LNCAP (cell line): ENCODE measurements around the gene HCRTR2.

Source experiments
- TF ChIP-seq, protein P1 (sequence below): fragments of 450-650 bp; IDR thresholded peaks from 2 replicates; pipeline ENCODE4 v1.5.1; 2017; ENCODE audit warnings: mild to moderate bottlenecking

Gene HCRTR2

GRCh38 chr6:55299286-55299985, 125.1 kb downstream of the HCRTR2 start:
- TF ChIP-seq, protein P1, sequence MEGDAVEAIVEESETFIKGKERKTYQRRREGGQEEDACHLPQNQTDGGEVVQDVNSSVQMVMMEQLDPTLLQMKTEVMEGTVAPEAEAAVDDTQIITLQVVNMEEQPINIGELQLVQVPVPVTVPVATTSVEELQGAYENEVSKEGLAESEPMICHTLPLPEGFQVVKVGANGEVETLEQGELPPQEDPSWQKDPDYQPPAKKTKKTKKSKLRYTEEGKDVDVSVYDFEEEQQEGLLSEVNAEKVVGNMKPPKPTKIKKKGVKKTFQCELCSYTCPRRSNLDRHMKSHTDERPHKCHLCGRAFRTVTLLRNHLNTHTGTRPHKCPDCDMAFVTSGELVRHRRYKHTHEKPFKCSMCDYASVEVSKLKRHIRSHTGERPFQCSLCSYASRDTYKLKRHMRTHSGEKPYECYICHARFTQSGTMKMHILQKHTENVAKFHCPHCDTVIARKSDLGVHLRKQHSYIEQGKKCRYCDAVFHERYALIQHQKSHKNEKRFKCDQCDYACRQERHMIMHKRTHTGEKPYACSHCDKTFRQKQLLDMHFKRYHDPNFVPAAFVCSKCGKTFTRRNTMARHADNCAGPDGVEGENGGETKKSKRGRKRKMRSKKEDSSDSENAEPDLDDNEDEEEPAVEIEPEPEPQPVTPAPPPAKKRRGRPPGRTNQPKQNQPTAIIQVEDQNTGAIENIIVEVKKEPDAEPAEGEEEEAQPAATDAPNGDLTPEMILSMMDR: no peak

DNA sequence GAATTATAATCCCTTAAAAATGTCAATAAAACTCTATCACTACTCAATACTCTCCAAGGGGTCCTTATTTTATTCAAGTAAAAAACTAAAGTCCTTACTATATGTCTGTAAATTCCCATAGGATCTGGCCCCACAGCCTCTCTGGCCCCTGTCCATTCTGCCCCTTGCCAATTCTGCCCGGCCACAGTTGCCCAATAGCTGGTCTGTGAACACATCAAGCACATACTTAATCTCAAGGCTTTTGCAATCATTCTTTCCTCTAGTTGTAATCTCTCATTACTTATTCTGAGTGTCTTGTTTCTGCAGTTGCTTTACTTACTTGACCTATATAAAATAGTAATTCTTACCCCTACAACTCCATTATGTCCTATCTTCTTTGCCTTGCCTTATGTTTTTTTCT, 130.4 kb downstream of the HCRTR2 start:
- TF ChIP-seq, protein P1: no peak

DNA sequence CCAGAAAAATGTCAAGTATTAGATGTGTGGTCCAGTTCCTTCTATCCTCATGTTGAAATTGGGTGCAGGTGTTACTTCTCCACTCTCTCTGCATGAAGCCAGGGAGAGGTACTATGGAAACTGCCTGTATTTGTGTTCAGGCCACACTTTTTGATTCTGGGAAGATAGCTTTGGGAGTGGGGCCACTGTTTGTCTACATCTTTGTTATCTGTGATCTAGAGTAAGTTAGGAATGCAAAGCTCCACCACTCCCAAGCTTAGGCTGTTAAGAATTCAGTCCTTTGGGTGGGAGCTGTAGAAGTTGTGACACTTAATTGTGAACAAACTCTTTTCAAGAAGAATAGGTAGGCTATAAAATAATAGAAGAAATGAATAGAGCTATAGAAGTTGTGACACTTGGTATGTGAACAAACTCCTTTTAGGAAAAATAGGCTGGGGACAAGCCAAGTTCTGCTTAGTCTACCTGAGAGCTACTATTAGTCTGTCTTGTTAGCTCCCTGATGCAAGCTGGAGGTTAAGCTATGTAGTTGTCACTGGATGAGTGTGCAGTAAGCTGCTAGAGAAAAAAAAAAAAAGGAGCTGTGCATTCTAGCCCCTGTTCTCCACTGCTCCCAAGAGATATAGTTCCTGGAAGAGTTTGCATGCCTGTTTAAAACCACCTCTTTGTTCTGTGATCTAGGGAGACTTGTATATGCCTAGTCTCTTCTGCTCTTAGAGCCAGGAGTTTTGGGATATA, 145.8 kb downstream of the HCRTR2 start:
- TF ChIP-seq, protein P1: no peak

- TF ChIP-seq, protein P1: no peak
Measured at GRCh38 chr6:55320696-55321086, 146.4 kb downstream of the HCRTR2 start.

- TF ChIP-seq, protein P1: no peak
Measured at GRCh38 chr6:55327169-55327568, 152.9 kb downstream of the HCRTR2 start, which contains the start of gene GFRAL. Gene GFRAL, plus strand, starts transcription at chr6:55327469. Its CDS starts 86 bp downstream, at chr6:55327555.
